ENCODE data around the gene SNX9.
A peak's percentile ranks its signal among the peaks of the same experiment; 100 is the strongest.
"Not testable (repeated sequence)": the region's sequence is repeated elsewhere in the genome, so short reads cannot be mapped to it uniquely, and the experiment has no call there.

SNX9 gene

DNA sequence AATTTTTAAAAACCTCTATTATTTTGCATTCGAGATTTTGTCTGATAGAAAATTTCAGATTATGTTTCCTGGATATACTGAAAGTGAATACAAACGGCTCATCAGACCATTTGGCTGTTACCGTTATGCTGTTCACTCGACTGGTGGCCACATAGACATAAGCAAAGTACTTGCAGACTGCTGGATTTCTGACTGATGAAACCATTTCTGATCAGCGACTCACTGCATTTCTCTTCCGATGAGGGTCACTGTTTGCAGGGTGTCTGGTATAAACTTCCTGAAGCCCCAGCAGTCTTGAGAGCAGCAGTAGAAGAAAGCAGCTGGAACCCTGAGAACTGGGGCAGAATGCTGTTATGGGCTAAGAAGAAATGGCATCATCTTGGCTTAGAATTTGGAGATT, 17.7 kb downstream of the SNX9 start:
- Histone ChIP-seq H2AK5ac (ENCODE audit: low read length) (no peak overlapping the region), H3K79me1 (ENCODE audit: low read length) (peaks cover 6% of the 10 kb centered on the region), H4K8ac (ENCODE audit: low read depth, low read length) (no peak overlapping the region), H3K23ac (ENCODE audit: low read length) (no peak overlapping the region), H3K18ac (ENCODE audit: low read length) (no peak overlapping the region), H3K36me3 (ENCODE audit: control insufficient read depth in 1 of 2, insufficient read depth in 2 of 2, low read length in 2 of 2) (no peaks in the 10 kb centered on the region), H2BK5ac (ENCODE audit: low read depth, low read length, poor library complexity) (no peak overlapping the region), H3K9me3 (ENCODE audit: insufficient read depth, low read depth, low read length) (no peaks in the 10 kb centered on the region), H3K4me2 (ENCODE audit: low read length) (no peak overlapping the region), H3K4ac (ENCODE audit: low read depth, low read length) (no peak overlapping the region), H4K12ac (ENCODE audit: low read depth, low read length) (no peak overlapping the region), H3K4me1 (ENCODE audit: control insufficient read depth in 1 of 2, insufficient read depth in 2 of 2, low read length in 2 of 2) (peaks cover 8 to 17% of the 10 kb centered on the region in 2 experiments), H4K91ac (ENCODE audit: low read depth, low read length) (no peak overlapping the region), H3K4me3 (ENCODE audit: low read depth, low read length) (no peak overlapping the region), H3K9ac (ENCODE audit: low read length) (no peak overlapping the region), H2AFZ (ENCODE audit: insufficient read depth, low read length, poor library complexity) (no peak overlapping the region), H3K79me2 (ENCODE audit: control insufficient read depth, insufficient read depth, low read length, poor library complexity) (peaks cover 8% of the 10 kb centered on the region), H3K14ac (ENCODE audit: low read length) (no peak overlapping the region), H2BK12ac (ENCODE audit: low read length) (no peak overlapping the region), H3K27ac (ENCODE audit: low read depth, low read length) (no peak overlapping the region), H3K27me3 (ENCODE audit: insufficient read depth, low read length) (no peaks in the 10 kb centered on the region), H2BK120ac (ENCODE audit: insufficient read depth, low read length, poor library complexity) (no peak overlapping the region)
- WGBS (ENCODE audit: extremely low coverage, insufficient coverage, insufficient read length): no CpG with 5 or more reads among the region's 6 CpGs
- no peak for DNase-seq

GRCh38 chr6:157841211-157841840, 18.3 kb downstream of the SNX9 start:
- Histone ChIP-seq H3K4me1 (ENCODE audit: control insufficient read depth in 1 of 2, insufficient read depth in 2 of 2, low read length in 2 of 2) (peaks cover 8 to 17% of the 10 kb centered on the region in 2 experiments), H3K4me2 (ENCODE audit: low read length) (no peak overlapping the region), H3K27me3 (ENCODE audit: insufficient read depth, low read length) (no peaks in the 10 kb centered on the region), H3K27ac (ENCODE audit: low read depth, low read length) (no peak overlapping the region), H2BK5ac (ENCODE audit: low read depth, low read length, poor library complexity) (no peak overlapping the region), H3K4ac (ENCODE audit: low read depth, low read length) (peak overlapping the region; percentile 82), H4K91ac (ENCODE audit: low read depth, low read length) (no peak overlapping the region), H2BK12ac (ENCODE audit: low read length) (no peak overlapping the region), H2AFZ (ENCODE audit: insufficient read depth, low read length, poor library complexity) (no peak overlapping the region), H3K79me1 (ENCODE audit: low read length) (peaks cover 6% of the 10 kb centered on the region), H3K18ac (ENCODE audit: low read length) (peak overlapping the region; percentile 89), H3K36me3 (ENCODE audit: control insufficient read depth in 1 of 2, insufficient read depth in 2 of 2, low read length in 2 of 2) (no peaks in the 10 kb centered on the region), H4K12ac (ENCODE audit: low read depth, low read length) (no peak overlapping the region), H3K9me3 (ENCODE audit: insufficient read depth, low read depth, low read length) (no peaks in the 10 kb centered on the region), H2BK120ac (ENCODE audit: insufficient read depth, low read length, poor library complexity) (no peak overlapping the region), H2AK5ac (ENCODE audit: low read length) (no peak overlapping the region), H3K4me3 (ENCODE audit: low read depth, low read length) (no peak overlapping the region), H4K8ac (ENCODE audit: low read depth, low read length) (peak overlapping the region; percentile 22), H3K9ac (ENCODE audit: low read length) (no peak overlapping the region), H3K23ac (ENCODE audit: low read length) (no peak overlapping the region), H3K79me2 (ENCODE audit: control insufficient read depth, insufficient read depth, low read length, poor library complexity) (peaks cover 7% of the 10 kb centered on the region), H3K14ac (ENCODE audit: low read length) (peak overlapping the region; percentile 75)
- peak in 1 of 2 donors; percentile 33 for DNase-seq
- WGBS (ENCODE audit: extremely low coverage, insufficient coverage, insufficient read length): no CpG with 5 or more reads among the region's 2 CpGs

- no peaks in the 10 kb centered on the region for H3K27me3 ChIP-seq (ENCODE audit: insufficient read depth, low read length)
- H3K4me1 ChIP-seq (ENCODE audit: control insufficient read depth in 1 of 2, insufficient read depth in 2 of 2, low read length in 2 of 2): peaks cover 8 to 17% of the 10 kb centered on the region in 2 experiments
- H3K18ac ChIP-seq (ENCODE audit: low read length): no peak overlapping the region
- no peak overlapping the region for H2AFZ ChIP-seq (ENCODE audit: insufficient read depth, low read length, poor library complexity)
- no peak overlapping the region for H3K27ac ChIP-seq (ENCODE audit: low read depth, low read length)
- no peak overlapping the region for H2BK5ac ChIP-seq (ENCODE audit: low read depth, low read length, poor library complexity)
- no peak overlapping the region for H3K23ac ChIP-seq (ENCODE audit: low read length)
- H4K91ac ChIP-seq (ENCODE audit: low read depth, low read length): no peak overlapping the region
- no peaks in the 10 kb centered on the region for H3K9me3 ChIP-seq (ENCODE audit: insufficient read depth, low read depth, low read length)
- no peak overlapping the region for H3K9ac ChIP-seq (ENCODE audit: low read length)
- H3K36me3 ChIP-seq (ENCODE audit: control insufficient read depth in 1 of 2, insufficient read depth in 2 of 2, low read length in 2 of 2): no peaks in the 10 kb centered on the region
- no peak overlapping the region for H3K4me2 ChIP-seq (ENCODE audit: low read length)
- no peak overlapping the region for H4K12ac ChIP-seq (ENCODE audit: low read depth, low read length)
- no peak overlapping the region for H3K4ac ChIP-seq (ENCODE audit: low read depth, low read length)
- H4K8ac ChIP-seq (ENCODE audit: low read depth, low read length): no peak overlapping the region
- no peak overlapping the region for H3K14ac ChIP-seq (ENCODE audit: low read length)
- H3K79me2 ChIP-seq (ENCODE audit: control insufficient read depth, insufficient read depth, low read length, poor library complexity): peaks cover 7% of the 10 kb centered on the region
- H3K79me1 ChIP-seq (ENCODE audit: low read length): peaks cover 6% of the 10 kb centered on the region
- no peak overlapping the region for H2BK12ac ChIP-seq (ENCODE audit: low read length)
- no peak for DNase-seq
- no CpG with 5 or more reads among the region's 4 CpGs for WGBS (ENCODE audit: extremely low coverage, insufficient coverage, insufficient read length)
- no peak overlapping the region for H2AK5ac ChIP-seq (ENCODE audit: low read length)
- no peak overlapping the region for H3K4me3 ChIP-seq (ENCODE audit: low read depth, low read length)
- H2BK120ac ChIP-seq (ENCODE audit: insufficient read depth, low read length, poor library complexity): no peak overlapping the region
Observed at GRCh38 chr6:157842212-157842611, 19.2 kb downstream of the SNX9 start.

GRCh38 chr6:157844196-157844595, 21.1 kb downstream of the SNX9 start:
- not testable (repeated sequence) for H4K91ac ChIP-seq (ENCODE audit: low read depth, low read length); H3K4me3 ChIP-seq (ENCODE audit: low read depth, low read length); H3K79me1 ChIP-seq (ENCODE audit: low read length); H3K36me3 ChIP-seq (ENCODE audit: control insufficient read depth in 1 of 2, insufficient read depth in 2 of 2, low read length in 2 of 2); H3K9ac ChIP-seq (ENCODE audit: low read length); H2AFZ ChIP-seq (ENCODE audit: insufficient read depth, low read length, poor library complexity); H4K8ac ChIP-seq (ENCODE audit: low read depth, low read length); H2BK120ac ChIP-seq (ENCODE audit: insufficient read depth, low read length, poor library complexity); H3K27ac ChIP-seq (ENCODE audit: low read depth, low read length); H4K12ac ChIP-seq (ENCODE audit: low read depth, low read length); H3K27me3 ChIP-seq (ENCODE audit: insufficient read depth, low read length); H3K23ac ChIP-seq (ENCODE audit: low read length); H3K14ac ChIP-seq (ENCODE audit: low read length); H3K18ac ChIP-seq (ENCODE audit: low read length); H2BK5ac ChIP-seq (ENCODE audit: low read depth, low read length, poor library complexity); H3K9me3 ChIP-seq (ENCODE audit: insufficient read depth, low read depth, low read length); H2AK5ac ChIP-seq (ENCODE audit: low read length); H3K4me2 ChIP-seq (ENCODE audit: low read length); DNase-seq; H2BK12ac ChIP-seq (ENCODE audit: low read length)
- H3K79me2 ChIP-seq (ENCODE audit: control insufficient read depth, insufficient read depth, low read length, poor library complexity): peaks cover 10% of the 10 kb centered on the region
- peaks cover 11 to 23% of the 10 kb centered on the region in 2 experiments for H3K4me1 ChIP-seq (ENCODE audit: control insufficient read depth in 1 of 2, insufficient read depth in 2 of 2, low read length in 2 of 2)
- WGBS (ENCODE audit: extremely low coverage, insufficient coverage, insufficient read length): no CpG with 5 or more reads among the region's 3 CpGs
- peak overlapping the region; percentile 39 for H3K4ac ChIP-seq (ENCODE audit: low read depth, low read length)

Measured in trophoblast cell (in vitro differentiated cells and primary cell).